GM13977 (cell line): Measurements from ENCODE around the gene SEC11C.
A peak's percentile ranks its signal among the peaks of the same experiment; 100 is the strongest.

Source experiments
- DNase-seq: peaks from one replicate; pipeline ENCODE4 v3.0.0; 2012; ENCODE audit warnings: low spot score
- in situ Hi-C: fragments of 300-500 bp; cut with MboI; formaldehyde crosslinking; loops from one replicate; pipeline ENCODE4 v1.12.0; 2022; ENCODE audit warnings: low sequenced_read_pairs, low pct_unique_long_range_greater_than_20kb, mixed read lengths, inconsistent platforms; ENCODE audit not compliant: unreplicated experiment
- TF ChIP-seq, protein P1 (sequence below): IDR thresholded peaks from 2 replicates; pipeline ENCODE4 v1.5.1; 2012; ENCODE audit warnings: mild to moderate bottlenecking, control low read depth; ENCODE audit not compliant: insufficient read depth; ENCODE audit errors: extremely low read depth, missing control alignments

SEC11C gene

GRCh38 chr18:59139615-59140301 lies at the start of gene SEC11C:
Gene SEC11C (plus strand): TSS chr18:59139884. CDS start chr18:59139949, 65 bp downstream.
- TF ChIP-seq, protein P1, sequence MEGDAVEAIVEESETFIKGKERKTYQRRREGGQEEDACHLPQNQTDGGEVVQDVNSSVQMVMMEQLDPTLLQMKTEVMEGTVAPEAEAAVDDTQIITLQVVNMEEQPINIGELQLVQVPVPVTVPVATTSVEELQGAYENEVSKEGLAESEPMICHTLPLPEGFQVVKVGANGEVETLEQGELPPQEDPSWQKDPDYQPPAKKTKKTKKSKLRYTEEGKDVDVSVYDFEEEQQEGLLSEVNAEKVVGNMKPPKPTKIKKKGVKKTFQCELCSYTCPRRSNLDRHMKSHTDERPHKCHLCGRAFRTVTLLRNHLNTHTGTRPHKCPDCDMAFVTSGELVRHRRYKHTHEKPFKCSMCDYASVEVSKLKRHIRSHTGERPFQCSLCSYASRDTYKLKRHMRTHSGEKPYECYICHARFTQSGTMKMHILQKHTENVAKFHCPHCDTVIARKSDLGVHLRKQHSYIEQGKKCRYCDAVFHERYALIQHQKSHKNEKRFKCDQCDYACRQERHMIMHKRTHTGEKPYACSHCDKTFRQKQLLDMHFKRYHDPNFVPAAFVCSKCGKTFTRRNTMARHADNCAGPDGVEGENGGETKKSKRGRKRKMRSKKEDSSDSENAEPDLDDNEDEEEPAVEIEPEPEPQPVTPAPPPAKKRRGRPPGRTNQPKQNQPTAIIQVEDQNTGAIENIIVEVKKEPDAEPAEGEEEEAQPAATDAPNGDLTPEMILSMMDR = no peak
- in situ Hi-C loops = no loop called here
- peak; percentile 91 for DNase-seq

DNA sequence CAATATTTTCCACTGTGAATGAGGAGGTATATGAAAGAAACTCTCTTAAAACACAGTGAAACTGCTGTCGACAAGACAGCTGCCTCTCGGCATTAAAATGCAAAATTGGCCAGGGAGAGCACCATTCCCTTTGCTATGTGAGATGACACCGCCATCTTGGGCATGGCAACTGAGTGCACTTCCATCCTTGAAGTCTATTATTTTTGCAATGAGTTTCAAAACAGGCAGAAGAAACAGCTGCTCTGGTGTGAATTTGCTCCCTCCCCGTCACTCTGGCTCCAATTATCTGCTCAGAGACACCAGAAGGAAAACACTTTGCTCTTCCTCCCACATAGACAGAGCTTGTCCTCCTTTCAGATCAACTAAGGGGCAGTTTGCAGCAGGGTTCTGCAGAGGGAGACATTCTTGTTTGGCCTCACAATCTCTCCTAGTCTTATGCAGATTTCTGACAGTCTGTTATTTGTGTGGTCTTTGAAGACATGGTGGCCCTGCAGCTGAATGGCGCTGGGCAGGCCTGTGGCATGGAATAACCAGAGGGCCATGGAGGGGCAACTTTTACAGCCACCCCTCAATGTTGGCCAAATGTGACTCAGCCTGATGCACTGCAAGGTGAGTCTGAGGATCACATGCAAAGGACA lies 48.6 kb upstream of the SEC11C start:
- DNase-seq = no peak
- in situ Hi-C loops = no loop called here
- TF ChIP-seq, protein P1 = no peak

DNA sequence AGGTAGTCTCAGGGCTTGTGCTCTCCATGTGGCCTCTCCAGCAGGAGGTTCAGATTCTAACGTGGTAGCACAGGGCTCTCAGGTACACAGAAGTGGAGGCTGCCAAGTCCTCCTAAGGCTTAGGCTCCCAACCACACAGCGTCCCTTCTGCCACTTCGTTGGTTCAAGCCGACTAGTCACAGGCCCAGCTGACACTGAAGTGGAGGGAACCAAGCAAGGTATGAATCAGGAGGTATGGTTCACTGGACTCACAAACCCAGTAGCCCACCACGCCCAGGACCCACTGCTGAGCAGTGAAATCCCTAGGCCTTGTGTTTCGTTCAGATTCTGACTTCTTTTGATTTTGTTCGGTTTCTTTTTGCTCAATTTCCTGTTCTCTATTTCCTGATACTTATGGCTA lies 46.0 kb upstream of the SEC11C start:
- TF ChIP-seq, protein P1 = no peak
- in situ Hi-C loops = no loop called here
- DNase-seq = no peak

- TF ChIP-seq, protein P1 = no peak
- DNase-seq = no peak
- in situ Hi-C loops = no loop called here
These were observed 45.1 kb upstream of the SEC11C start for GRCh38 chr18:59094569-59094968.

DNA sequence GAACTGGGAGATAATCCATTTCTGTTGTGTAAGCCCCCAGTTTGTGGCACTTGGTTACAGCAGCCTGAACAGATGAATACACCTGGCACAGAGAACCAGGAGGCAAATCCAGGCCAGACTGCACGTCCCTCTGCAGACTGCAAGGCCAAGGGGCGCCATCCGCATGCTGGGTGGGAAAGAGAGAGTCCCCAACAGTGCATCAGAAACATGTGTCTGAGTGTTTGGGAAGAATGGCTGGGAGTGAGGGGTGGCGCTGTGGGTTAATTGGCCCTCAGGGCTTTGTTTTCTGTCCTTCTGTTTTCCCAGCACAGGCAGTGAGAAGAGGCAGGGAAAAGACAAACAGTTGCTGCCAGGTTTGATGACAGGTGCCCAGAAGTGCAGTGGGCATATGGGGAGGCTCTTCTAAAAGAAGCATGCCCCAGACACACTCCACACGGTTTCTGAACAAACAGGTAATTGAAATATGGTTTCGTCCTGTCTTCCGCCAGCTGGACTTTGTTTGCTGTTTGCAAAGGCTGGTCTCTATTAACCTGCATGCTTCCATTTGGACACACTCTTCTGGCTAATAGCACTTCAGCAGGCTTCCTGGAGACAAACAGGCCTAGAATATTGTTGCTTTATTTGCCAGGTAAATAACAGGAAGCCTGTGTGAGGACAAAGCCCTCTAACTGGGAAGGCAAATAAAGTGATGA lies 43.4 kb upstream of the SEC11C start:
- DNase-seq = no peak
- in situ Hi-C loops = no loop called here
- TF ChIP-seq, protein P1 = no peak

GRCh38 chr18:59101830-59102414 lies 37.8 kb upstream of the SEC11C start:
- no peak for DNase-seq
- TF ChIP-seq, protein P1 = no peak
- in situ Hi-C loops = no loop called here
